NCI-H526 (cell line): ENCODE data around the gene TMEM203.

Experiments
- DNase-seq, 2 experiments: peaks; one replicate each; lab custom pipeline; 2025; lab: John Stamatoyannopoulos, UW

The TMEM203 gene

DNA sequence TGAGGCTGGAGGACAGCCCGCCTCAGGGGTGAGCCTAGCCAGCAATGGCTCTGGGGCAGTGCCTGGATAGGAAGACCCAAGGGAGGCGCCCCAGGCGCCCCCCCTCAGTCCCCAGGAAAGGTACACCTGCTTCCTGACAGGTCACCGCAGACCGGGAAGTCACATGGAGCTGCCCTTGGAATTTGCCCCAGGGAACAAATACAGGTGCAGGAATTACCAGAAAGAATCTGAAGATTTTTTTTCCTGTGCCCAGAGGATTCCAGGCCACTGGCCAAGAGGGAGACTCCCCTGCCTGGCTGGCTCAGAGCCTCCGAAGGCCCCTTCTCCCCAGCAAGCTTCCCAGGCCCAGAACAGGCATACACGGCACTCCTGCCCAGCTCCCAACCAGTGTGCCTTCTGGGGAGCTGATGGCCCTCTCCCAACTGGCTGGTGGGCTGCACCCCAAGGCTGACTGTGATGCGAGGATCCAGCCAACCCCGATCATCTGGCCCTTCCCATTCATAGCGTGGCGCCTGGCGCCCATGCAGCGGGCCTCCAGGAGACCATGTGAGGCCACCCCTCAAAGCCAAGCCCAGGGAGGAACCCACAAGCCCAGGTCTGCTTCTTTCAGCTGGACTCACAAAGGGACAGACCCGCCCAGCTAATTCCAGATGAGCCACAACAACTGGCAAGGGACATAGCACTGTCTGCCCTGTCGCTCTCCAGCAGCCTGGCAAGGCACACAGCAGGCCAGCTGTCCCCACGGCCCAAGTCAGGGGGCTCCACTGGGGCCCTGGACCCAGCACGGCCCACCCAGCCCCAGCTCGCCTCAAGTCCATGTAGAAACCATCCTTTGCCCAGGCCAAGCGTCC is 7.2 kb downstream of the TMEM203 start:
- no peak for DNase-seq

DNA sequence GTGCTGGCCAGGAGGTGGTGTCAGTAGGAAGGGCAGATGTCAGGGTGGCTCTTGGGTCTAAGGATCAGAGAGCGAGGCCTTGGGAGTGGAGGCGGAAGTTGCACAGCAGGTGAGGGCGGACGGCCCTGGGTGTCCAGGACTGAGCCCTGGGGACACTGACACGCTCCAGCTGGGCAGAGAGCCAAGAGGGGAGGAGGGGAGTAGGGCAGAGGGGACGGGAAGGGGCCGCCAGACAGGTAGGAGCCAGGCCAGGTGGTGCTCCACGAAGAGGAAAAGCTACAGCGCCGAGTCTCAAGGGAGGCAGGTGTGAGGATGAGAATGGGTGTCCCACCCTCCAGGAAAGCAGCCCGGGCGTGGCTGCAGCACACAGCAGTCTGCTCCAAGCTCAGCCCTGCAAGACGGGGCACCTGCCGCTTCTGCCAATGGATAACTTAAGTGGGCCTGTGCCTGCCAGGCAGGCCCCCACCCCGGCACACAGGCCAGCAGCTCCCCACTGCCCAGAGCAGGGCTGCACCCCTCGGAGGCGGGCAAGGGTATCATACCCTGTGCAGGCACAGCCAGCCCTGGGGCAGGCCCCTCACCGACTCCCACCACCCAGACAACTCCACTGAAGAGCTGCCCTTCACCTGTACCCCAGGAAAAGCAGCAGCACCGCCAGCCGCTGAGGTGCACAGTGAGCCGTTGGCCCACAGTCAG is 9.8 kb downstream of the TMEM203 start:
- DNase-seq, result peak; percentile 85 to 95

DNA sequence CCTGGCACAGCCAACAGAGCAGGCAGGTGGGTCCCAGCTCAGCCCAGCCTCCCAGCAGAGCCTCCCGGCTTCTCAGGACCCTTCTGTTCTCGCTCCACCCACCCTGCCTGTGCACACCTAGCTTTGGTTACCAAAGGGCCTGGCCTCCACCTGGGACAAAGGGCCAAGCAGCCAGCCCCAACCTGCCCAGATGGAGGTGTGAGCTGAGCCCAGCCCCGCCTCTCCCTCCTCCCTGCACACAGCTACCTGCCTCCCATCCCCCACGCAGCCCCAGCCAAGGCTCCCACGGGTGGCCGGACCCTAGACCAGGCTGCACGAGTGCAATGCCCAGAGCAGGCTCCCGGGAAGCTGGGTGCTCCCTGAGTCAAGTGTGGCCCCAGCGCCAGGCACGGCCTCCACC is 10.5 kb downstream of the TMEM203 start:
- peak in 1 of 2 experiments; percentile 40 for DNase-seq

DNA sequence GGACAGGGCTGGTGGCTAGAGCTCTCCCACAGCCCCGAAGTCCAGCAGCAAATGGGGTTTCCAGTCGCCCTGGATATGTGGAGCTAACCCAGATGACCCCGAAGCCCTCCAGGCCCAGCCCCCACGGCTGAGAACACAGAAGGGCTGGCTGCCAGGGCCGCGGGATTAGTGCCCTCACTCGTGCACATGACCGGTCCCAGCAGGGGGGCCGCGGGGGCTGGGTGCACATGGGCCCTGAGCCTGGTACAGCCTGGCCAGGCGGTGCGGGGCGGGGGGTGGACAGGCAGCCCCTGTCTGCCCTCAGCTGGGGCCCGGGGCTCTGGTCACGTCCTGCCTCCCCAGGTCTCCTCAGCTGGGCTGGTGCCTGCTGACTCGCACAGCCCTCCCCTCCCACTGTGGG is 11.1 kb downstream of the TMEM203 start:
- DNase-seq, result no peak

DNA sequence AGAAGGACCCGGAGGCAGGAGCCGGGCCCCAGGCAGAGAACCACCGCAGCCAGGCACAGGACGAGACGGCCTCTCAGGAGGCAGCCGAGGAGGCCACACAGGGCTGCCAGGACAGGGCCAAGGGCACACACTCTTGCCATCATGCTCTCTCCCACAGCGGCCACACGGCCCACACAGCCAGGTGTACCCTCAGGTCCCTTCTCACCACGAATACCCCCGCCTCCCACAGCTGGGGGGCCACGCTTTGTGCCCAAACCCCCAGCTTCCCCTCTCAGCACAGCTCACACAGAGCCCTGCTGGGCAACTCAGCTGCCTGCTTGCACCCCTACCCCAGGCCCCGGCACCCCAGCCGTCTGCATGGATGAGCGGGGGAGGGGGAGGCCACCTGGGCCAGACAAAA is 11.7 kb downstream of the TMEM203 start:
- DNase-seq, result no peak

DNA sequence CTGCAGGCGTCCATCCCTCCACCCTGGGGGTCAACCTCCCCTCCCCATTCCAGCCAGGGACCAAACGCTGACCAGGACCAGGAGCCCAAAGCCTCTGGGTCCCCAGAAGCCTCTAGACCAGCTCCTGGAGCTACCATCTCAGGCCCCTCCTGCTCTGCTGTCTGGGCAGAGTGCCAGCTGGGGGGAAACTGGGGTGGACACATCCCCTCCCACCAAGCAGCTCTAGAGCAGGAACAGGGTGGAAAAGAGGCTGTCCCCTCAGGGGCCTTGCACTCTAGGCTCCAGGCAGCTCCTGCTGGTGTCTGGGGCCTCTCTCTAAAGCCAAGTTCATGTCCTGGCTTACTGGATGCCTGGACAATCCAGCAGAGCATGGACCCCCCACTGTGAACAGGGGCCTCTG is 12.6 kb downstream of the TMEM203 start:
- no peak for DNase-seq

DNA sequence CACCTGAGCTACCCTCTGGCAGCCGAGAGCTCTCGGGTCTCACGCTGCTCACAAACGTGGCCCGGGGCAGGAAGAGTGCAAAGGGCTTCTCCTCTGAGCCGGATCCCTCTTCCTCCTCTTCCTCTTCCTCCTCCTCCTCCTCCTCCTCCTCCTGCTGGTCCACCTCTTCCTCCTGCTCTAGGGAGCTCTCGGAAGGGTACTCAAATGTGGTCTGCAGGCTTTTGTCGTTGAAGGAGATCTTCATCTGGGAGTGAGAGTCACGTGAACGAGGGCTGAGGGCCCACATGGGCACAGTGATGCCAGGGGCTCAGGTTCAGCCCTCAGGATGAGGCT is 13.0 kb downstream of the TMEM203 start:
- no peak for DNase-seq

DNA sequence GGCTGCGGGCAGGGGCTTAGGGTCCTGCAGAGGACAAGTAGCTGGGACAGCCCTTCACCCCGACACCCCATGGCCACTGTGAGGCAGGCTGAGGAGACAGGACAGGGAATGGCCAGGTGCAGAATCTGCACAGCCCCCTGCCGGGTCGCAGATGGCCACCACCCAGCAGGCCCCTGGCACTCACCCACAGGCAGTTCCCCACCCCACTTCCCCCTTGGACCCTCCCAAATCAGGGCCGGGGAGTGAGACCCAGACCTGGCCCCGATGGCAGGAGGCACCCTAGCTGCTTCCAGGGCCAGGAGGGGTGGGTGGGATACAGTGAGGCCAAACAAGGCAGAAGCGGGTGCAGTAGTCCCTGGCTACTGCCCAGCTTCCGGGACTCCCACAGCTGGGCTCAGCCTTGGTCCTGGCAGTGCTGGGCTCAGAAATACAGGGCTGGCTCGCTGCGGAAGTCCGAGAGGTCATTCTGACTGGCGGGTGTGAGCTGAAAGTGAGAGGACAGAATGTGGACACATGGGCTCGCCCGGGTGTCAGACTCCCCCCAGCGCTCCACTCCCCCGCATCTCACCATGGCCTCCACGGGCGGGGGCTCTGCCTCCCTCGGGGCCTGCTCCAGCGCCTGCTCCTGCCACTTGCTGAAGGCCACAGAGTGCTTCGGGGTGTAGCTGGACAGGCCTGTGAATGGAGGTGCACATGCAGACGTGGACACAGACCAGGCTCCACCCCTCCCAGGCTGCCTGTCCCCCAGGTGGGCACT is 13.6 kb downstream of the TMEM203 start:
- no peak for DNase-seq

DNA sequence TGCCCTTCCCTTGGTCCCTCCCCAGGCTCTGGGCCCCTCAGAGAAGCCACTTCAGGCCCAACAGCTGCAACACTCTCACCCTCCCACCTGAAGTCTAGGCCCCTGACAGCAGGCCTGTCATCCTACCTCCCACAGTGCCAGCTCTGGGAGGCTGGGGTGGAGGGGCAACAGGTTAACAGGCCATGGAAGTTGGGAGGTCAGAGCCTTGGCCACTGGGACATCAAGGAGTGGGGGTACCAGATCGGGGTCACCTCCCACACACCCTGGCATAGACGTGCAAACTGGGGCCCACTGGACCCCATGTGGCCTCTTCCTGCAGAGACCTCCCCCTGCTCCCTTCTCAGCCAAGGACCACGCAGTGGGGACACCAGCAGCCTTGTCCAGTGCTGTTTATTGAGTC is 14.2 kb downstream of the TMEM203 start:
- DNase-seq, result no peak

DNA sequence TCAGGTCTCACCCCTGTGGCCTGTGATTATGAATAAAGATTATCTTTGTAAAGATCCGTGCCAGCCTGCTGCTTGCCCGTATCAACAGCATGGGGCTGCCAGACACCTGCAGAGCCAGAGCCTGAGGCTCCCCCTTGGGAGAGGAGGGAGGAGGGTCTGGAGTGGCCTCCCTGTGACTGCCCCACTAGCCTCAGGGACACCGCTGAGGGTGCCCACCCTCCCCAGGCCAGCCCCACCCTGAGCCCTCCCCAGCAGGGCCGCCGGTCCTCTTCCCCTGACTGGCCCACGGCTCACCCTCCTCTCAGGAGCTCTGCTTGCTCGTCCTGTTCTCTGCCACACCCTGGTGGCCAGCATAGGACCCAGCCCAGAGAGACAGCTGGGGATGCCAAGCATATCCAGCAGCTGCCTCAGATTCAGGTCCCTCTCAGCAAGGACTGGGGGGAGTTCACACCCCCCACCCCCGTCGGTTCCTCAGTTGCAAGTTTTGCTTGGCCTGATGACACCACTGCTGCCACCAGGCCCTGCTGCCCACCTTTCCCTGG is 15.1 kb downstream of the TMEM203 start:
- no peak for DNase-seq

DNA sequence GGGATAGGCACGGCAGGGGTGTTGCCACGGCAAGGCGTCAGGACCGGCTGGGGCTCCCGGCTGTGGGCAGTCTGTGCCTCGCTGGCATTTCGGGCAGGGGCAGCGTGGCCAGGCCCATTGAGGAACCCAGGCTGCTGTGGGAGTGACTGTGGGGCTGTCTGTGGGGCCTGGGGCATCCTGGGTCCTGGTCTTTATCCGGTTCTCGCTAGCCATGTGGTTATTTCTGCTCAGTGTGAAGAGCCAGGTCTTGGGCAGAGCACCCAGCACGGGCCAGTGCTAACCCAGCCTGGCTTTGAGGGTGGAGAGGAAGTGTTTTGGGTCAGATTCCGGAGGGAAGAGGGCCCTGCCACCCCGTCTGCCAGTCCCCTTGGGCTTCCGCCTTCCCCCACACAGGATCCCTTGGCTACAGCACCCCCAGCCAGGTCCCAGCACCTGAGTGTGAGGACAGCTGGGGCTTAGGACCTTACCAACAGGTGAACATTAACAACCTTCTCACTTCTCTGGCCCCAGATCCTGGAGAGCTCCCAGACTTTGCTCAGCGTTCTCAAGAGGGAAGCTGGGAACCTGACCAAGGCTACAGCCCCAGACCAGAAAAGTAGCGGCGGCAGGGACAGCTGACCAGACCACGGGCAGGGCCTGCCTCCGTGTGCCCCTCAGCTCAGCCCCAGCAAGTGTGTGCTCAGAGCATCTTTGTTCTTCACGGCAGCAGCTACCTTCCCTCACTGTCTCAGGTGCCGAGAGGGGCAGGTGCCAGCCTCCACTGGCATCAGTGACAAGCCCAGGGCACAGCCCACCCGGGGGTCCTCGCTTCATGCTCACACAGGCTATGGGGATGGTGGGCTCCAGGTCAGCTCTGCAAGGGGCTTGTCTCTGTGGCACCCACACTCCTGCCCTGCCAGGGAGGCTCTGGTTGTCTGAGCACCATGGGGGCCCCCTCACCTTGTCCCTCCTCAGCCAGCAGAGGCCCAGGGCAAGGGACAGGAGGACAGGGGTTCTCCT is 15.9 kb downstream of the TMEM203 start:
- no peak for DNase-seq

DNA sequence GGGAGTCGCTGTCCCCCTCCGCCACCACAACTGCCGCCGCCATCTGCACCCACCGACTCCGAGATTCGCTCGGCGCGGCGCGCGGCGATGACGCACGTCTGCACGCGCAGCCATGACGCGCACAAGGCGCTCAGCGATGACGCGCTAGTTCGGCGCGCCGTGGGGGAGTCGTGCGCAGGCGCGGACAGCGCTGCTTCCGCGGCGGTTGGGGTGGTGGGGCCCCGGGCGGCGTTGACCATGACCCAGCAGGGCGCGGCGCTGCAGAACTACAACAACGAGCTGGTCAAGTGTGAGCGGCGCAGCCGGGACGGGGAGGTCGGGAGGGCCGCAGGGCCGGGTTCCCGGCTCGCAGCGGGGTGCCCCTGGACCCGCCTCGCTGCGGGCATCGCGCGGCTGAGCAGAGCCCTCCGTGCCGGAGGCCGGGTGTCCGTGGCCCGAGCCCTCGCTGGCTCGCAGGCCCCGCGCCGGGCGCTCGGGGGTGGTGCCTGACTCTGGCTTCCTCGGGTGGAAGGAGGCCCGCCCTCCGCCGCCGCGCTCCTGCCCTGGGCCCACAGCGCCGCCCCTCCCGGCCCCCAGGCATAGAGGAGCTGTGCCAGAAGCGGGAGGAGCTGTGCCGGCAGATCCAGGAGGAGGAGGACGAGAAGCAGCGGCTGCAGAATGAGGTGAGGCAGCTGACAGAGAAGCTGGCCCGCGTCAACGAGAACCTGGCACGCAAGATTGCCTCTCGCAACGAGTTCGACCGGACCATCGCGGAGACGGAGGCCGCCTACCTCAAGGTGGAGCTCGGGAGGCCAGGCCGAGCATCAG is 16.8 kb downstream of the TMEM203 start, which contains the start of the genes ANAPC2 and SSNA1:
Gene ANAPC2, minus strand, starts transcription at position 71 of the 807 bp plus-strand sequence. Its CDS starts 28 bp downstream, at position 43.
Gene SSNA1, plus strand, starts transcription at position 187 of the 807 bp plus-strand sequence. Its CDS starts 51 bp downstream, at position 238.
- peak; percentile 56 to 89 for DNase-seq

DNA sequence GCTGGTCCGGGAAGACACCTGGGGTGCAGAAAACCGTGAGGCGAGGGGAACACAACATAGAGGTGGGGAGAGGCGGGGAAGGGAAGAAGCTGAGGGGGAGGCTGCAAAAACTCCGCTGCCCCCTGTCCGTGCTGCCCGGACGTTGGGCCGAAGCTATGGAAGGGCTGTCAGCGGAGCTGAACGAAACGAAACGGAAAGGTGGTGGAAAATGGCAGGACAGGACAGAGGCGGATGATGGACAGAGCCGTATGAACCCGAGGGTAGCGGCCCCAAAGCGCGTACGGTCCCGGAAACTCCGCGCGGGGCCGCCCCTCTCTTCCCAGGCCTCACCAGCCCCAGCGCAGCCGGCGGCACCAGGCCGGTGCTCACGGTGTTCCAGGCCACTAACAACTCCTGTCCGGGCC is 17.4 kb downstream of the TMEM203 start:
- no peak for DNase-seq

DNA sequence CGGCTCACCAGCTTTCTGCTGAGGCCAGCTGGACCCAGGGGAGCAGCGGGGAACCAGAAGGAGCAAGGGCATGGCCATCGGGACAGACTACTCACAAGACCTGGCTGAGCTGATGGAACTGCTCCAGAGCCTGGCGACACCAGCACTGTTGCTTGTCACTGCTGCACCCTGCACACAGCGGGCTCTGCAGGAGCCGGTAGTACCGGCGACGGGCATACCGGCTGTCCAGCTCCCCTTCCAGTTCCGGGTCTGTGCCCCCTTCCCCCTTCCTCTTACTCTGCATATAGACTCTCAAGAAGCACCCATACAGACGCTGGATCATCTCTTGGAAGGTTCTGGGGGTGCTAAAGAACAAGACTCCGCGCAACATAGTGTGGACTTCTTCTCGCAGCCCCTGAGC is 18.1 kb downstream of the TMEM203 start:
- DNase-seq, result no peak

DNA sequence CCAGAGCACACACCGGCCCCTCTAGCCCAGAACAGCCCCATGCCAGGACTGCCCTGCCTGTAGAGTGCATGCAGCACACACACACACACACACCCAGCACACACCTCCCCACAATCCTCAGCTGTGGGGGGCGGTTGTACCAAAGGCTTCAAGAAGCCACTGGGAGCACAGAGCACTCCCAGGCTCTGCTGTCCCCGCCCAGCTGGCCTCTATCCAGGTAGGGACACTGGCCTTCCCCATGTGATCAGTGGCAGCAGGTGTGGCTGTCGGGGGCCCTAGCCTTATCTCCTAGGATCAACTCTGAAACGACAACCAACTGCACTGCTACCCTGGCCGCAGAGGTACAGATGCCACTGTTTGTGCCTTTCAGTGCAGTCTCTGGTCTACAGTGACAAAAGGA is 19.1 kb downstream of the TMEM203 start:
- no peak for DNase-seq

DNA sequence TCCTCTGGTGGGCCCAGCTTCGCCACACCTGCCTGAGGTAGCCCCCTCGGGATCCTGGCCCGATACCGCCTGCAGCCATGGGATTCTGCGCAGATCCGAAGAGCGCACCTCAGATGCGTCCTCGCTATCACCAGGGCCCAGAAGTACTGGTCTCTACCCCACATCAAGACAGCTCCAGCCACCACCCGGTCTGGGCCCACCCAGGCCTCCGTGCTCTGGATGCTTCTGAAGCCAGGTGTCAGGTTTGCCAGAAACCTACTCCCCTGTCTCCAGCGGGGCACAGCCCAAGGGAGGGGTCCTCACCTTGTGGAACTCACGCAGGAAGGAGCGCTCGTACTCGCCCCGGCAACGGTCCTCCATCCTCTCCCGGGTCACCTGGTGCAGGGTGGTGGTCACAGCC is 19.5 kb downstream of the TMEM203 start:
- DNase-seq, result no peak

DNA sequence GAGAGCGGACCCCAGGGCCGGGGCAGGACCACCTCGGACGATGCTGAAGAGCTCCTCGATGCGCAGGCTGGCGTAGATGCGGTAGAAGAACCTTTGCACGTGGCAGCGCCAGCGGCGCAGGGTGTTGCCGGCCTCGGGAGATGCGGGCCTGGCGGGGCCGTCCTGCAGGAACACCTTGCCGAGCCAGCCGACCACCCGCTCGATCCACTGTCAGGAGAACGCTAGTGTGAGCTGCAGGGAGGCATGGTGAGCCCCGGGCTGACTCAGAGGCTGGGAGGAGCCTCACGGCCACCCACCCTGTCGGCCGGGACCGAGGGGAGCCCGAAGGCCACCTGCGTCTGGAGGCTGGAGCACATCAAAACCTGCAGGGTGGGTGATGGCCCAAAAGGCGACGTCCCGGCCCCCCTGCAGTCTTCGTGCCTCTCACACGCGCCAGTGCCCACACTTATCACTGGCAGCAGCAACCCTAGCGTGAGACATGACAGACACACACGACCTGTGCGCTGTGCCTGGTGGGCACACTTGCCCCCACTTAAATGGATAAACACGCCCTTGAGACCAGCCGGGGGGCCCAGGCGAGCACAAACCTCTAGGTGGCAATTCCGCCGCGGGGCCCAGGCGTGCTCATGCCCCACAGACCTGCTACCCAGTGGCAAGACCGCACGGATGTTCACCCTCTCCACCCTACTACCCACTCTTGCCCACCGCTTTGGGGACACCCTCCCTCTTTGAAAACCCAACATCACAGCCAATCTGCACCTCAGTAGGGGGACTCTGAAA is 20.4 kb downstream of the TMEM203 start:
- no peak for DNase-seq

DNA sequence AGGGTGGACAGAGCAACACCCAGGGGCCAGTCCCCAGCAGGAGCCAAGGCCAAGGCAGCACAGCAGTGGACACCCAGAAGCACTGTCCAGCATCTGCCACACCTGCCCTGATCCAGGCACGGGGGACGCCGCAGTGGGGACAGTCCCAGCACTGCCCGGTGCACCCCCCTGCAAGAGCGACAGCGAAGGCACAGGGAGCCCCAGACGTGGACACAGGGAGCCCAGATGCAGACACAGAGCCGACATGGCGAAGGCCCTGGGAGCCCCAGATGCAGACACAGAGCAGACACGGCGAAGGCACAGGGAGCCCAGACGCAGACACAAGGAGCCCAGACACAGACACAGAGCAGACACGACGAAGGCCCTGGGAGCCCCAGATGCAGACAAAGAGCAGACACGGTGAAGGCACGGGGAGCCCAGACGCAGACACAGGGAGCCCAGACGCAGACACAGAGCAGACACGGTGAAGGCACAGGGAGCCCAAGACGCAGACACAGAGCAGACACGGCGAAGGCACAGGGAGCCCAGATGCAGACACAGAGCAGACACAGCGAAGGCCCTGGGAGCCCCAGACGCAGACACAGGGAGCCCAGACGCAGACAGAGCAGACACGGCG is 21.4 kb downstream of the TMEM203 start:
- no peak for DNase-seq

DNA sequence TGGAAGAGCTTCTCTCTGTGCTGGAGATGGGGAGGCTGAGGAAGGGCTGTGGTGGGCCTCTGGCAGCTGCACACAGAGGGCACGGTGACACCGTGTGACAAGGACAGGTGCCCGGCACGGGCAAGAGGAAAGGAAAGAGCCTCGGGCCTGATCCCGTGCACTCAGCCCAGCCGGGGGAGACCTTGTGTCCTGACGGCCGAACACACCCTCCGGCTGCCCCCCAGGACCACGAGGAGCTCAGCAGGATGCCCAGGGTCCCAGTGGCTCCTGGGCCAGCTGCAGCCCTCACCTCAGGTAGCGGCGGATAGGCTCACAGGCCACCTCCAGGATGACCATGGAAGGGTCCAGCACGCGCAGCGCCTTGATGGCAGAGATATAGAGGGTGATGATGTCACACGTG is 22.6 kb downstream of the TMEM203 start:
- DNase-seq, result no peak
